SK-N-MC (cell line): Measurements from ENCODE around the gene MITD1.
A peak's percentile ranks its signal among the peaks of the same experiment; 100 is the strongest.
"Not testable (repeated sequence)": the region's sequence is repeated elsewhere in the genome, so short reads cannot be mapped to it uniquely, and the experiment has no call there.

Source experiments
- DNase-seq: peaks from one replicate; pipeline ENCODE4 v3.0.0-alpha.2; 2011; ENCODE audit warnings: low read depth, low spot score
- H3K27ac ChIP-seq: fragments of 200-600 bp; sonication (generic); 2 replicates; pipeline ENCODE4 v1.5.1; 2016; ENCODE audit warnings: mixed run types
- H3K36me3 ChIP-seq: fragments of 200-600 bp; sonication (generic); 2 replicates; pipeline ENCODE4 v1.6.1; 2017; ENCODE audit warnings: antibody characterized with exemption, low read length, mixed read lengths; ENCODE audit not compliant: insufficient read depth
- H3K4me3 ChIP-seq: fragments of 200-600 bp; sonication (generic); 2 replicates; pipeline ENCODE4 v1.5.1; 2016
- H3K9ac ChIP-seq: fragments of 200-600 bp; sonication (generic); 2 replicates; pipeline ENCODE4 v1.8.0; 2017; ENCODE audit warnings: mixed run types, mixed read lengths; ENCODE audit not compliant: insufficient read length
- H3K9me3 ChIP-seq: fragments of 200-600 bp; sonication (generic); 2 replicates; pipeline ENCODE4 v1.6.1; 2017; ENCODE audit warnings: low read depth, mild to moderate bottlenecking, antibody characterized with exemption, low read length, moderate library complexity, mixed read lengths
- EZH2 ChIP-seq: fragments of 200-600 bp; sonication (generic); IDR thresholded peaks from one replicate; pipeline ENCODE4 v1.6.1; 2017; ENCODE audit warnings: antibody characterized with exemption
- FOXP2 ChIP-seq: optimal IDR thresholded peaks from 2 replicates; pipeline ENCODE3; 2011; ENCODE audit warnings: mild to moderate bottlenecking, moderate library complexity; ENCODE audit not compliant: insufficient read depth; ENCODE audit errors: extremely low read length, control extremely low read depth
- POLR2AphosphoS5 ChIP-seq: IDR thresholded peaks from 2 replicates; pipeline ENCODE4 v1.6.1; 2012; ENCODE audit warnings: mild to moderate bottlenecking, low read depth, low read length, borderline replicate concordance

Gene MITD1

GRCh38 chr2:99180755-99181623, at the start of gene MITD1, which contains the start of gene MRPL30:
Gene MITD1, minus strand, starts transcription at chr2:99181058. Its CDS starts 77 bp downstream, at chr2:99180981.
Gene MRPL30, plus strand, starts transcription at chr2:99181184. Its CDS starts 5,020 bp downstream, at chr2:99186204.
- DNase-seq: peak; percentile 96
- Histone ChIP-seq H3K27ac (peak within 1 kb of the TSS; percentile 67; the same call in 1 of the 2 replicates), H3K4me3 (peak within 1 kb of the TSS; percentile 99), H3K9ac (peak within 1 kb of the TSS; percentile 94), H3K9me3 (no peaks in the 10 kb centered on the region), H3K36me3 (no peaks in the 10 kb centered on the region)
- TF ChIP-seq EZH2: no peak
- TF ChIP-seq FOXP2: peak; percentile 57
- TF ChIP-seq POLR2AphosphoS5: peak; percentile 95

- no peaks in the 10 kb centered on the region for H3K36me3 ChIP-seq
- H3K9me3 ChIP-seq: no peaks in the 10 kb centered on the region
- no peak overlapping the region for H3K27ac ChIP-seq
- H3K4me3 ChIP-seq: no peak overlapping the region
- TF ChIP-seq POLR2AphosphoS5 (no peak), FOXP2 (no peak), EZH2 (no peak)
- H3K9ac ChIP-seq: no peak overlapping the region
- DNase-seq: no peak
Observed at GRCh38 chr2:99217929-99218501, 37.2 kb upstream of the MITD1 start.

GRCh38 chr2:99216096-99216495, 35.2 kb upstream of the MITD1 start:
- no peaks in the 10 kb centered on the region for H3K9me3 ChIP-seq
- no peak overlapping the region for H3K27ac ChIP-seq
- no peak for TF ChIP-seq POLR2AphosphoS5
- TF ChIP-seq FOXP2: no peak
- TF ChIP-seq EZH2: no peak
- no peak overlapping the region for H3K9ac ChIP-seq
- DNase-seq: no peak
- no peak overlapping the region for H3K4me3 ChIP-seq
- H3K36me3 ChIP-seq: no peaks in the 10 kb centered on the region

- no peak for DNase-seq
- no peak overlapping the region for H3K4me3 ChIP-seq
- H3K9ac ChIP-seq: no peak overlapping the region
- no peak for TF ChIP-seq POLR2AphosphoS5
- TF ChIP-seq EZH2: no peak
- no peak for TF ChIP-seq FOXP2
- H3K27ac ChIP-seq: no peak overlapping the region
- H3K36me3 ChIP-seq: no peaks in the 10 kb centered on the region
- no peaks in the 10 kb centered on the region for H3K9me3 ChIP-seq
Observed at GRCh38 chr2:99205491-99205890, 24.6 kb upstream of the MITD1 start.

- no peaks in the 10 kb centered on the region for H3K9me3 ChIP-seq
- no peak overlapping the region for H3K9ac ChIP-seq
- H3K27ac ChIP-seq: no peak overlapping the region
- no peak for DNase-seq
- TF ChIP-seq POLR2AphosphoS5 (no peak), FOXP2 (no peak), EZH2 (no peak)
- peaks cover 13% of the 10 kb centered on the region; the same call in 1 of the 2 replicates for H3K36me3 ChIP-seq
- H3K4me3 ChIP-seq: no peak overlapping the region
Observed at GRCh38 chr2:99201959-99202678, 21.3 kb upstream of the MITD1 start.

GRCh38 chr2:99200076-99200800, 19.4 kb upstream of the MITD1 start:
- no peak for DNase-seq
- no peak for TF ChIP-seq POLR2AphosphoS5
- Histone ChIP-seq H3K36me3 (peaks cover 32% of the 10 kb centered on the region), H3K9me3 (no peaks in the 10 kb centered on the region), H3K9ac (no peak overlapping the region), H3K27ac (no peak overlapping the region), H3K4me3 (no peak overlapping the region)

- Histone ChIP-seq H3K9ac (no peak overlapping the region), H3K36me3 (peaks cover 37% of the 10 kb centered on the region), H3K27ac (no peak overlapping the region), H3K9me3 (no peaks in the 10 kb centered on the region), H3K4me3 (no peak overlapping the region)
- no peak for DNase-seq
- TF ChIP-seq FOXP2 (no peak), POLR2AphosphoS5 (no peak), EZH2 (no peak)
Observed at GRCh38 chr2:99198103-99198841, 17.4 kb upstream of the MITD1 start.

- peaks cover 70% of the 10 kb centered on the region for H3K36me3 ChIP-seq
- not testable (repeated sequence) for DNase-seq, H3K27ac ChIP-seq
Observed at GRCh38 chr2:99192364-99192763, 11.5 kb upstream of the MITD1 start.

More at GRCh38 chr2:99192364-99192763, 11.5 kb upstream of the MITD1 start:
- not testable (repeated sequence) for H3K4me3 ChIP-seq, H3K9me3 ChIP-seq, H3K9ac ChIP-seq
